Stomach smooth muscle (tissue), 2 donors: Measurements from ENCODE around the gene ILKAP.

Experiments
- H3K27ac ChIP-seq: one replicate; pipeline ENCODE4 v1.7.0; 2013; ENCODE audit warnings: mild to moderate bottlenecking, low read length, inconsistent platforms
- H3K27me3 ChIP-seq, 2 donors: one replicate each; pipeline ENCODE4 v1.7.0; 2013; ENCODE audit warnings: low read length in 2 of 2; ENCODE audit not compliant: insufficient read depth in 2 of 2, control insufficient read depth in 1 of 2
- H3K36me3 ChIP-seq, 2 donors: one replicate each; pipeline ENCODE4 v1.7.0; 2013; ENCODE audit warnings: low read length in 2 of 2; ENCODE audit not compliant: control insufficient read depth in 2 of 2, insufficient read depth in 2 of 2
- H3K4me1 ChIP-seq: one replicate; pipeline ENCODE4 v1.7.0; 2013; ENCODE audit warnings: low read length; ENCODE audit not compliant: control insufficient read depth, insufficient read depth
- H3K4me3 ChIP-seq, 2 donors: one replicate each; pipeline ENCODE4 v1.7.0; 2013; ENCODE audit warnings: low read length in 2 of 2
- H3K9ac ChIP-seq, 2 donors: one replicate each; pipeline ENCODE4 v1.7.0; 2013; ENCODE audit warnings: low read length in 2 of 2, mild to moderate bottlenecking in 1 of 2
- H3K9me3 ChIP-seq, 2 donors: one replicate each; pipeline ENCODE4 v1.7.0; 2013; ENCODE audit warnings: low read length in 2 of 2; ENCODE audit not compliant: control insufficient read depth in 2 of 2
- donor health status: healthy.
- donor health status: Pancreatic carcinoma.

Gene ILKAP

DNA sequence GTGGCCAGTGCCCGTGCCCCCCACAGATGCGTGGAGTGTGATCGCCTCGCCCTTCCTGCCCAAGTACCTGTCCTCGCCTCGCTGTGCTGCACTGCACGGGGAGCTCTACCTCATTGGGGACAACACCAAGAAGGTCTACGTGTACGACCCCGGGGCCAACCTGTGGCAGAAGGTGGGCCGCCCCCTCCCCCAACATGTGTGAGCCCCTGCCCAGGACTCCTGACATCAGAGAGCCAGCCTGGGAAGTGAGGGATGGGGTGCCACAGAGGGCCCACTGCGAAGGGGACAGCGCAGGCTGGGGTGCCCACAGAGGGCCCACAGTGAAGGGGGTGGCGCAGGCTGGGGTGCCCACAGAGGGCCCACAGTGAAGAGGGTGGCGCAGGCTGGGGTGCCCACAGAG, 54.5 kb downstream of the ILKAP start:
- Histone ChIP-seq H3K27me3 (no peaks in the 10 kb centered on the region), H3K4me3 (no peak overlapping the region), H3K27ac (no peak overlapping the region), H3K9me3 (no peaks in the 10 kb centered on the region), H3K9ac (no peak overlapping the region), H3K4me1 (peaks cover 2% of the 10 kb centered on the region), H3K36me3 (no peaks in the 10 kb centered on the region)

DNA sequence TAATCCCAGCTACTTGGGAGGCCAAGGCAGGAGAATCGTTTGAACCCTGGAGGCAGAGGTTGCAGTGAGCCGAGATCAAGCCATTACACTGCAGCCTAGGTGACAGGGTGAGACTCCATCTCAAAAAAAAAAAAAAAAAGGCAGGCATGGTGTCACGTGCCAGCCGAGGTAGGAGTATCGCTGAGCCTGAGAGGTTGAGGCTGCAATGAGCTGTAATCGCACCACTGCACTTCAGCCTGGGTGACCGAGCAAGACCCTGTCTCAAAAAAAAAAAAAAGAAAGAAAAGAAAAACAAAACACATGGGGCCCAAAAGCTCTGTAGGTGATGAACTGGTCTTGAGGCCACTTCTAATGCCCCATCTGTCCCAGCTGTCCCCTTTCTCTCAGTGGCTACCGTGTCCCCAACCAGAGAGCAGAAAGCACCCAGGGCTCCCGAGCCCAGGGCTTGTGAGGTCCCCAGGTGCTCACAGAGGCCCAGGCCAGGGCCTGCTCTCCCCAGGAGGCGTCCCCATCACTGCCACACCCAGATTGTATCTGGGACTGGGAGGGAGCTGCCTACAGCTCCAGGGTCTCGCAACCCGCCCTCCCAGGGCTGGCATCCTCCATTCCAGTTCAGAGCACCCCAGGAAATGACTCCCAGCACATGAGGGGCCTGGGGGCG, 56.5 kb downstream of the ILKAP start:
- Histone ChIP-seq H3K9me3 (no peaks in the 10 kb centered on the region), H3K9ac (no peak overlapping the region), H3K27ac (no peak overlapping the region), H3K4me3 (no peak overlapping the region), H3K27me3 (no peaks in the 10 kb centered on the region), H3K36me3 (no peaks in the 10 kb centered on the region), H3K4me1 (no peaks in the 10 kb centered on the region)

DNA sequence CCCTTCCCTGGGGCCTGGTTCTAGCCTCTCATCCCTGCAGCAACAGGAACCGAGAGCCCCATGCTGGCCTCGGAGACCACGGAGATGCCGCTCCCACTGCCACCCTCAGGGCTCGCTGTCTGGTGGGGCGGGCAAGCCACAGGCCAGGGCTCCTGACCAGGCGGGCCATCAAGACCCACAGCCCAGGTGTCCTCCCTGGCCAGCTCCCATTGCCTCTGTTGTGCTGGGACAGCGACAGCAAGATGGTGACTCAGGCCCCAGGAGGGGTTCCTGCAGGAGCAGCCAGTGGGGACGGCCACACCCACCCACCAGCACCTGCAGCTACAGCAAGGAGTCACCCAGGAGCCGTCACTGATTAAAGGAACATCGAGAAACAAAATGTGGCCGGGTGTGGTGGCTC, 57.6 kb downstream of the ILKAP start:
- Histone ChIP-seq H3K9ac (no peak overlapping the region), H3K9me3 (no peaks in the 10 kb centered on the region), H3K4me1 (peaks cover 4% of the 10 kb centered on the region), H3K36me3 (no peaks in the 10 kb centered on the region), H3K27ac (no peak overlapping the region), H3K27me3 (no peaks in the 10 kb centered on the region), H3K4me3 (no peak overlapping the region)

- no peak overlapping the region for H3K4me3 ChIP-seq
- no peak overlapping the region for H3K27ac ChIP-seq
- no peaks in the 10 kb centered on the region for H3K36me3 ChIP-seq
- no peak overlapping the region for H3K9ac ChIP-seq
- no peaks in the 10 kb centered on the region for H3K9me3 ChIP-seq
- H3K4me1 ChIP-seq, result peaks cover 4% of the 10 kb centered on the region
- no peaks in the 10 kb centered on the region for H3K27me3 ChIP-seq
These were observed 58.4 kb downstream of the ILKAP start for GRCh38 chr2:238145046-238145445.

DNA sequence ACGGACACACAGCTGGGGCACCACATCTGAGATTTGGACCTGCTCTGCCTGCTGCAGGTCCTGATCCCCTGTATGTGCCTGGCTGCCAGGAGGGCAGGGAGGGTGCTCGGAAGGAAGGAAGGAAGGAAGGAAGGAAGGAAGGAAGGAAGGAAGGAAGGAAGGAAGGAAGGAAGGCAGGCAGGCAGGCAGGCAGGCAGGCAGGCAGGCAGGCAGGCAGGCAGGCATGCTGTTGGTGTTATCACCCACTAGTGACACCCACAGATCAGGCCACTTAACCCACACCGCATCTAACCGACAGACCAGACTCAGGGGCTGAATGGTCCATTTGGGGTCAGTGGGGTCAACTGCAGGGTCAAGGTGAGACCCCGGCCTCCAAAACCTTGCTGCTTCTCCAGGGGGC, 59.2 kb downstream of the ILKAP start:
- H3K36me3 ChIP-seq, result no peaks in the 10 kb centered on the region
- H3K27me3 ChIP-seq, result no peaks in the 10 kb centered on the region
- H3K4me3 ChIP-seq, result no peak overlapping the region
- no peaks in the 10 kb centered on the region for H3K9me3 ChIP-seq
- no peak overlapping the region for H3K9ac ChIP-seq
- peaks cover 9% of the 10 kb centered on the region for H3K4me1 ChIP-seq
- H3K27ac ChIP-seq, result no peak overlapping the region

DNA sequence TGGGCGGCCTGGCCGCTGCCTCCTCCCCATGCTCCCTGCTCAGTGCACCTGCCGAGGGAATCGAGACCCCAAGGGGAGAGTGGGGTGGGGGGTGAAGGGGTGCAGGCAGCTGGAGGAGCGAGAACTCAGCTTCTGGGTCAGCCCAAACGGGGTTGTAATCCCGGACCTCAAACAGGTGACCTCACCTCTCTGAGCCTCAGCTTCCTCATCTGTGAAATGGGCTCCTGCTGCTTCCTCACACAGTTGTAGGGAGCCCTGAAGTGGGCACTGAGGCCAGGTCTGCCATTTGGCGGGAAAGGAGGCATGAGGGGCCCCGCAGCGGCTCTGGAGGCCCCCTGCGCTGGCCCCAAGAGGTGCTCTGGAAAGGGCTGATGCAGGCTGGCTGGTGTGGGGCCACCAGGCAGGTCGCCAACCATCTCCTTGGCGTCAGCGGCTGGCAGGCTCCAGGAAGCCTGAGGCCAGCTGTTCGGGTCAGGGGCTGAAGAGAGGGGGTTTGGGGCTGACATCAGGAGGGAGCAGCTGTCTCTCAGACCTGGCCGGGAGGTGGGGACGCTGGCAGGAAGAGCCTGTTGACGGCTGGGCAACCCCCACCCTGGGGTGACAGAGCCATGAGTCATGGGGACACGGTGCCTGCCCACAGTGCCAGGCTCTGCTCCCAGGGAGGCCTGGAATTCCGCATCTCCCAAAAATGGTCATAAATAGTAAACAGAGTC, 60.1 kb downstream of the ILKAP start:
- Histone ChIP-seq H3K4me1 (peaks cover 16% of the 10 kb centered on the region), H3K27ac (no peak overlapping the region)

DNA sequence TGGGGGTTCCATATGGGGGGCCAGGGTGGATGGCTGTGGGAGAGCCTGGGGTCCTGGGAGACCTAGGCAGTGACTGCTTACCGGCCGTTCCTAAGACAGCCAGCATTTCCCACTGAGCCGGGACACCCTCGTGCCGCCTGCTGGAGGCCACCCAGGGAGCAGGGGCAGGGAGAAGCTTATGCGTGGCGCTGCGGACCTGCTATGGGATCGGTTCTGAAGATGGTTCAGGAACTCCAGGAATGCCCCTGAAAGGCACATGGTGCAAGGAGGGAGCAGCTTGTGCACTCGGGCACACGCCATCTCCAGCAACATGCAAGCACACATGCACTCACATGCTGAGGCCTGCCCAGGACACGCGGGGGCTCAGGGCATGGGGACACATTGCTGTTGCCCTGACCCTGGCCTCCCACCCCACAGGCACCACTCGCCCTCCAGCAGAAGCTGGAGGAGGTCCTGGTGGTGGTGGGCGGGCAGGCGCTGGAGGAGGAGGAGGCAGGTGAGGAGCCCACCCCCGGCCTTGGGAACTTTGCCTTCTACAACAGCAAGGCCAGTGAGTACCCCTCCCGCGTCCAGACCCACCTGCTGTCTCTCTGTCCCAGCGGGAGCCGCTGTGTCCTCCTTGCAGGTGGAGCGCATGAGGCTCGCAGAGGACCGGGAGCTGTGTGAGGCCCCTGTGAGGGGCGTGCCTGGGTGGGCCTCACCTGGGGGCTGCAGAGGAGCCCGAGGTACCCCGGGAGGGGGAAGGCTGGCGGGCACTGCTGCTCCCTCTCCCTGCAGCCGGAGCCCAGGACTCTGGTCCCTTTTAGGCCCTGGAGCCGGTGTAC, 60.9 kb downstream of the ILKAP start:
- Histone ChIP-seq H3K27ac (no peak overlapping the region), H3K4me1 (peaks cover 23% of the 10 kb centered on the region), H3K27me3 (no peaks in the 10 kb centered on the region), H3K9me3 (no peaks in the 10 kb centered on the region), H3K36me3 (no peaks in the 10 kb centered on the region), H3K4me3 (no peak overlapping the region), H3K9ac (no peak overlapping the region)

More for the DNA sequence above, 60.1 kb downstream of the ILKAP start:
- H3K9ac ChIP-seq, result no peak overlapping the region
- no peaks in the 10 kb centered on the region for H3K27me3 ChIP-seq
- no peaks in the 10 kb centered on the region for H3K9me3 ChIP-seq
- no peaks in the 10 kb centered on the region for H3K36me3 ChIP-seq
- no peak overlapping the region for H3K4me3 ChIP-seq

- Histone ChIP-seq H3K27me3 (no peaks in the 10 kb centered on the region), H3K9ac (no peak overlapping the region), H3K9me3 (no peaks in the 10 kb centered on the region), H3K36me3 (no peaks in the 10 kb centered on the region), H3K4me3 (no peak overlapping the region), H3K27ac (no peak overlapping the region), H3K4me1 (peaks cover 23% of the 10 kb centered on the region)
These were observed 61.8 kb downstream of the ILKAP start for GRCh38 chr2:238141541-238142318.

GRCh38 chr2:238140721-238141540, 62.6 kb downstream of the ILKAP start:
- Histone ChIP-seq H3K9me3 (no peaks in the 10 kb centered on the region), H3K4me1 (peaks cover 23% of the 10 kb centered on the region), H3K27me3 (no peaks in the 10 kb centered on the region), H3K9ac (no peak overlapping the region), H3K36me3 (no peaks in the 10 kb centered on the region), H3K4me3 (no peak overlapping the region), H3K27ac (no peak overlapping the region)

DNA sequence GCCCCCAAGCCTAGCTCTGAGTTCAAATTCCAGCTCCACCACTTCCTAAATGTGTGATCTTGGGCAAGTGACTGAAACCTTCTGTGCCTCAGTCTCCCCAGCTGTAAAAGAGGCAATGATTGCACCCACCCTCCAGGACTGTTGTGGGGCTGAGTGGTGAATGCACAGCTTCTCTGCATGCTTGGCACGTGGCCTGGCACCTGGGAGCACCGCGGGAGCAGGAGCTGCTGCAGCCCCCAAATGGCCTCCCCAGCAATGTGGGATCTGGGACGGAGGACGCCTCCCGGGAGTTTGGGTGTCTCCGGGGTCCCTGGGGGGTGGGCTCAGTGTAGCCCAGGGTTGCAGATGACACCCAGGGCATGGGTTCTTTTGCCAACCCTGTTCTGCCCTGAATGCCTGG, 63.5 kb downstream of the ILKAP start:
- no peaks in the 10 kb centered on the region for H3K9me3 ChIP-seq
- no peak overlapping the region for H3K27ac ChIP-seq
- peaks cover 23% of the 10 kb centered on the region for H3K4me1 ChIP-seq
- H3K36me3 ChIP-seq, result no peaks in the 10 kb centered on the region
- no peak overlapping the region for H3K9ac ChIP-seq
- no peaks in the 10 kb centered on the region for H3K27me3 ChIP-seq
- no peak overlapping the region for H3K4me3 ChIP-seq
